ENCODE data around the gene EWSR1.

GRCh38 chr22:29284196-29284595 is 16.1 kb downstream of the EWSR1 start:
- TF ChIP-seq ZNF571 (tag by site-specific recombination; IDR thresholded peaks at IDR 0.05) (no peak), CTCF (tag by site-specific recombination; IDR thresholded peaks at IDR 0.05) (no peak), ZNF423 (tag by site-specific recombination; IDR thresholded peaks at IDR 0.05) (no peak), PRDM10 (tag by site-specific recombination; IDR thresholded peaks at IDR 0.05) (no peak), ZNF792 (tag by site-specific recombination; IDR thresholded peaks at IDR 0.05) (no peak)
- TF ChIP-seq, protein P1, sequence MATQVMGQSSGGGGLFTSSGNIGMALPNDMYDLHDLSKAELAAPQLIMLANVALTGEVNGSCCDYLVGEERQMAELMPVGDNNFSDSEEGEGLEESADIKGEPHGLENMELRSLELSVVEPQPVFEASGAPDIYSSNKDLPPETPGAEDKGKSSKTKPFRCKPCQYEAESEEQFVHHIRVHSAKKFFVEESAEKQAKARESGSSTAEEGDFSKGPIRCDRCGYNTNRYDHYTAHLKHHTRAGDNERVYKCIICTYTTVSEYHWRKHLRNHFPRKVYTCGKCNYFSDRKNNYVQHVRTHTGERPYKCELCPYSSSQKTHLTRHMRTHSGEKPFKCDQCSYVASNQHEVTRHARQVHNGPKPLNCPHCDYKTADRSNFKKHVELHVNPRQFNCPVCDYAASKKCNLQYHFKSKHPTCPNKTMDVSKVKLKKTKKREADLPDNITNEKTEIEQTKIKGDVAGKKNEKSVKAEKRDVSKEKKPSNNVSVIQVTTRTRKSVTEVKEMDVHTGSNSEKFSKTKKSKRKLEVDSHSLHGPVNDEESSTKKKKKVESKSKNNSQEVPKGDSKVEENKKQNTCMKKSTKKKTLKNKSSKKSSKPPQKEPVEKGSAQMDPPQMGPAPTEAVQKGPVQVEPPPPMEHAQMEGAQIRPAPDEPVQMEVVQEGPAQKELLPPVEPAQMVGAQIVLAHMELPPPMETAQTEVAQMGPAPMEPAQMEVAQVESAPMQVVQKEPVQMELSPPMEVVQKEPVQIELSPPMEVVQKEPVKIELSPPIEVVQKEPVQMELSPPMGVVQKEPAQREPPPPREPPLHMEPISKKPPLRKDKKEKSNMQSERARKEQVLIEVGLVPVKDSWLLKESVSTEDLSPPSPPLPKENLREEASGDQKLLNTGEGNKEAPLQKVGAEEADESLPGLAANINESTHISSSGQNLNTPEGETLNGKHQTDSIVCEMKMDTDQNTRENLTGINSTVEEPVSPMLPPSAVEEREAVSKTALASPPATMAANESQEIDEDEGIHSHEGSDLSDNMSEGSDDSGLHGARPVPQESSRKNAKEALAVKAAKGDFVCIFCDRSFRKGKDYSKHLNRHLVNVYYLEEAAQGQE (tag by site-specific recombination; IDR thresholded peaks at IDR 0.05): no peak

Measured in HEK293 (cell line).